Stimulated activated naive B cell treated with anti-CD40 and anti-IgM and Interleukin-4, amounts not matched to agents 10 μg/mL and 1 μg/mL and 100 μg/mL, for 72 hours (primary cell): ENCODE data around the gene HP1BP3.

Source experiments
- ATAC-seq, 2 donors: fragments of 150-1000 bp; cut with Tn5 transposase; replicated peaks; 2 replicates each; pipeline ENCODE4 v1.10.0; 2021; ENCODE audit warnings: moderate library complexity in 1 of 2
- DNase-seq: peaks from one replicate; pipeline ENCODE4 v3.0.0; 2021
- H3K27ac Mint-ChIP-seq: one replicate; pipeline ENCODE4 v1.8.0; 2022; ENCODE audit warnings: mild to moderate bottlenecking, mixed read lengths
- H3K27me3 Mint-ChIP-seq, 2 donors: one replicate each; pipeline ENCODE4 v1.8.0; 2022; ENCODE audit warnings: mixed read lengths in 2 of 2
- H3K36me3 Mint-ChIP-seq, 2 donors: one replicate each; pipeline ENCODE4 v1.8.0; 2022; ENCODE audit warnings: mixed read lengths in 2 of 2, mild to moderate bottlenecking in 1 of 2
- H3K4me1 Mint-ChIP-seq, 2 donors: one replicate each; pipeline ENCODE4 v1.8.0; 2022; ENCODE audit warnings: mixed read lengths in 2 of 2, mild to moderate bottlenecking in 1 of 2
- H3K4me3 Mint-ChIP-seq, 2 donors: one replicate each; pipeline ENCODE4 v1.8.0; 2022; ENCODE audit warnings: mild to moderate bottlenecking in 2 of 2, mixed read lengths in 2 of 2, moderate library complexity in 1 of 2
- H3K9me3 Mint-ChIP-seq, 2 donors: one replicate each; pipeline ENCODE4 v1.8.0; 2022; ENCODE audit warnings: mixed read lengths in 2 of 2, mild to moderate bottlenecking in 1 of 2

Gene HP1BP3

DNA sequence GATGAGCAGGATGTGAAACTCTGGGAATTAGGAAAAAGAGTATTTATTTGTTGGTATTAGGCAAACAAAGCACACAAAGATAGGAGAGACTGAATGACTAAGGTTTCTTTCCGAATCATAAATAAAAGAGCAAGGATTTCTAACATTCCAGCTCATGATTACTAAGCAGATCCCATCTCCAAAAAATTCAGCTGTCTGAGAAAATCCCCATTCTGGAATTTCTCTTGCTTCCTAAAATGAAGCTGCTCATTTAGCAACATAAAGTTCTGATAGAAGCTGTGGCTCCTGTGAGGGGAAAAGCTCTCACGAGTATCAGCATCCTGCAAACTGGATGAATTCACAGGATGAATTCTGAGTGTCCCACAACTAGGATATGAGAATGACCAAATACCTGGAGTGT, 47.9 kb downstream of the HP1BP3 start:
- no peak overlapping the region for H3K27ac Mint-ChIP-seq
- ATAC-seq = no peak

DNA sequence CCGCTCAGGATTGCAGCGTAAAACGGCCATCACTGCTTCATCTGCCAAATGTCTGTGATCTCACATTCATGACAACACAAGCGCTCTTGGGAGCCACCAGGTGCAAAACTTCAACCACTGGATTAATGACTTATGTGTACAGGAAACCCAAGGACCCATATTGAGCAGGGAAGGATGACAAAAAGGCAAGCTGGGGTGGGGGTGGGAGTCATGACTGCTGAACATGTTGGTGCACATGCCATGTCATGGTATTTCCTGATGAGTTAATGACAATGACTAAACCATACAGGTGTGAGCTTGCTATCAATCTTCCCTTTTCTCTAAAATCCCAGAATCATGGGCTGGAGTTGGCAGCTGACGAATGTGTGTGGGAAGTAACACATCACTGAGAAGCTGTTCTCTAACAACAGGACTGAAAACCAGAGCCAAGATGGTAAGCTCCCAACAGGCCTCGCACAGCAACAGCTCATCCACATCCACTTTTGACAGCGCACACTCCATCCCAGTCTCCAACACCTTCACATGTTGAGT, 51.5 kb downstream of the HP1BP3 start:
- H3K27me3 Mint-ChIP-seq = peaks cover 7 to 9% of the 10 kb centered on the region in 2 donors
- no peak for DNase-seq
- peaks cover 9 to 24% of the 10 kb centered on the region in 2 donors for H3K4me1 Mint-ChIP-seq
- peak overlapping the region; percentile 80 for H3K27ac Mint-ChIP-seq
- ATAC-seq = no peak
- H3K36me3 Mint-ChIP-seq = peaks cover 4 to 10% of the 10 kb centered on the region in 2 donors
- H3K4me3 Mint-ChIP-seq = no peak overlapping the region
- H3K9me3 Mint-ChIP-seq = no peaks in the 10 kb centered on the region

More for the DNA sequence above, 47.9 kb downstream of the HP1BP3 start:
- Mint-ChIP-seq H3K27me3 (no peaks in the 10 kb centered on the region), H3K9me3 (no peaks in the 10 kb centered on the region), H3K36me3 (peaks cover 9 to 25% of the 10 kb centered on the region in 2 donors), H3K4me3 (no peak overlapping the region), H3K4me1 (peaks cover 0 to 5% of the 10 kb centered on the region in 2 donors)
- DNase-seq = no peak

DNA sequence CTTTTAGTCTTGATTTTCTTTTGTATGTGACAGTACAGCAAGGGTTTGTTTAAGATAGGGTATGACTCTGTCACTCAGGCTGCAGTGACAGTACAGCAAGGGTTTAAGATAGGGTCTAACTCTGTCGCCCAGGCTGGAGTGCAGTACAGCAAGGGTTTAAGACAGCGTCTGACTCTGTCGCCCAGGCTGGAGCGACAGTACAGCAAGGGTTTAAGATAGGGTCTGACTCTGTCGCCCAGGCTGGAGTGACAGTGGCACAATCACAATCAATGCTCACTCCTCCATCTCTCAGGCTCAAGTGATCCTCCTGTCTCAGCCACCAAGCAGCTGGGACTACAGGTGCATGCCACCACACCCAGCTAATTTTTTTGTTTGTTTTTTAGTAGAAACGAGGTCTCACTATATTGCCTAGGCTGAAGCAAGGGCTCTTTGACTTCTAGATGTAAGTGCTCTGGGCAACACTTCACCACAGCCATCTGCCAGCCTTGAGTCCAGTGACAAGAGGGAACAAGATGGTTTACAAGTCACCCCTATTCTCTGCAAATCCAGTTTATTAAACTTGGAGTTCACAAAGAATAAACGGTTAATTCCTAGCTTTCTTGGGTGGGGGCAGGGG, 53.6 kb downstream of the HP1BP3 start:
- Mint-ChIP-seq H3K27ac (peak overlapping the region; percentile 86), H3K27me3 (peaks cover 27 to 31% of the 10 kb centered on the region in 2 donors), H3K4me3 (peak overlapping the region; percentile 90 to 92), H3K9me3 (no peaks in the 10 kb centered on the region), H3K4me1 (peaks cover 16 to 39% of the 10 kb centered on the region in 2 donors), H3K36me3 (peaks cover 4 to 6% of the 10 kb centered on the region in 2 donors)
- ATAC-seq = peak in 1 of 2 donors; percentile 8
- no peak for DNase-seq

DNA sequence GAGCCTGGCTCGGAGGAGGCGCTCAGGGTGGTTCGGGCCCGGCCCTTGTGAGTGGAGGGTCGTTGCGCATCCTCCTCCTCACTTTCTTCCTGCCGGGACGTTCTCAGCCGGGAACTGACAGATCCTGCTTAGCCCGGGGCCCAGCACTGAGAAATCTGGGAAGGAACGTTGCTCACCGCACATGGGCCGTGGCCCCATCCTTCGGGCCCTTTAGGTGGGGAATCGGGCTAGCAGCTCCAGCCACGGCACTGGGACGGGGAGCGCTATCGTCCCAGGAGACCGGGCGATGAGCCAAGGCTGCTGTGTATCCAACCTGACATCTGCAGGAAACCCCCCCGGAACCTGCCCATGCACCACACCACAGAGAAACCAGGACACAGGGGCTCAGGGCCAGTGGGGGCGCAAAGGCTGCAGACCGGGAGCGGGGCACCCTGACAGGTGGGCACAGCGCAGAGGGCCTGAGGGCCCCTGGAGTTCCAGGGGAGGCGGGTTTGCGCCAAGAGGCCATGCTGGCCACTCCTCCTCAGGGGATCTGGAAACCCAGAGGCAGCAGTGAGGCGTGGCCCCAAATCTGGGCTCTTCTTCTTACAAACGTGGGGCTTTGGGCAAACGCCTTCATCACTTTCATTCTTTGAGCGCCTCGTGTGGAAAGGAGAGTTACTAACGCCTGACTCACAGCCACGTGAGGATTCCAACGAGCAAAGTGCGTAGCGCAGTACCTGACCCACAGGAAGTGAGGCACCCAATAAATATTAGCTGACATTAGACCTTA, 54.3 kb downstream of the HP1BP3 start, which contains the start of gene SH2D5:
TSS of gene SH2D5 (minus strand) at position 116 of the 772 bp plus-strand sequence. CDS start 4,659 bp downstream, outside the sequence.
- peaks cover 4% of the 10 kb centered on the region in 2 donors for H3K36me3 Mint-ChIP-seq
- H3K4me1 Mint-ChIP-seq = peaks cover 18 to 44% of the 10 kb centered on the region in 2 donors
- ATAC-seq = peak; percentile 79 to 82
- peaks cover 33 to 38% of the 10 kb centered on the region in 2 donors for H3K27me3 Mint-ChIP-seq
- peak within 1 kb of the TSS; percentile 90 to 92 for H3K4me3 Mint-ChIP-seq
- DNase-seq = peak; percentile 66
- no peaks in the 10 kb centered on the region for H3K9me3 Mint-ChIP-seq
- H3K27ac Mint-ChIP-seq = peak within 1 kb of the TSS; percentile 86

DNA sequence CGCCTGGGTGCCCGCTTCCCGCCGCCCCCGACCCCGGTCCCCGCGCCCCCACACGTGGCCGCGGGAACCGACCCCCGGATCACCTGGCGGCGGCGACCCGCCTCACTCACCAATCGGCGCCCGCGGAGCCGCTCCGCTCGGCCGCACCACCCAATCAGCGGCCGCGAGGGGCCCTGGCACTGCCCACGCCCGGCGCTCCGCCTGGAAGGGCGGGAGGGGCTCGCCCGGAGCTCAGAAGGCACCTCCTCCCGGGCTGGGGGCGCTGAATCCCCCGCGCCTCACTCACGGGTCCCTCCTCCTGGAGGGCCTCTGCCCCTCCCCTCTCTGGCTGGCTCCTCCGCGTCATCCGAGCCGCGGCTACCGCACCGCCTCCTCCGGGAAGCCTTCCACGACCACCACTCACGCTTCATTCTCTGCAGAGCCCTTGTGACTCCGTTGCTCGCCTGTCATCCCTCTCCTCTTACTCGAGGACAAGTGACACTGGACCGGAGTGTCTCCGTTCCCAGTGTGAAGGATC, 55.0 kb downstream of the HP1BP3 start:
- peaks cover 33 to 38% of the 10 kb centered on the region in 2 donors for H3K27me3 Mint-ChIP-seq
- no peaks in the 10 kb centered on the region for H3K9me3 Mint-ChIP-seq
- peak overlapping the region; percentile 86 for H3K27ac Mint-ChIP-seq
- H3K4me3 Mint-ChIP-seq = peak overlapping the region; percentile 90 to 92
- H3K4me1 Mint-ChIP-seq = peaks cover 18 to 44% of the 10 kb centered on the region in 2 donors
- H3K36me3 Mint-ChIP-seq = peaks cover 4% of the 10 kb centered on the region in 2 donors
- peak; percentile 50 for DNase-seq
- peak; percentile 65 to 78 for ATAC-seq

DNA sequence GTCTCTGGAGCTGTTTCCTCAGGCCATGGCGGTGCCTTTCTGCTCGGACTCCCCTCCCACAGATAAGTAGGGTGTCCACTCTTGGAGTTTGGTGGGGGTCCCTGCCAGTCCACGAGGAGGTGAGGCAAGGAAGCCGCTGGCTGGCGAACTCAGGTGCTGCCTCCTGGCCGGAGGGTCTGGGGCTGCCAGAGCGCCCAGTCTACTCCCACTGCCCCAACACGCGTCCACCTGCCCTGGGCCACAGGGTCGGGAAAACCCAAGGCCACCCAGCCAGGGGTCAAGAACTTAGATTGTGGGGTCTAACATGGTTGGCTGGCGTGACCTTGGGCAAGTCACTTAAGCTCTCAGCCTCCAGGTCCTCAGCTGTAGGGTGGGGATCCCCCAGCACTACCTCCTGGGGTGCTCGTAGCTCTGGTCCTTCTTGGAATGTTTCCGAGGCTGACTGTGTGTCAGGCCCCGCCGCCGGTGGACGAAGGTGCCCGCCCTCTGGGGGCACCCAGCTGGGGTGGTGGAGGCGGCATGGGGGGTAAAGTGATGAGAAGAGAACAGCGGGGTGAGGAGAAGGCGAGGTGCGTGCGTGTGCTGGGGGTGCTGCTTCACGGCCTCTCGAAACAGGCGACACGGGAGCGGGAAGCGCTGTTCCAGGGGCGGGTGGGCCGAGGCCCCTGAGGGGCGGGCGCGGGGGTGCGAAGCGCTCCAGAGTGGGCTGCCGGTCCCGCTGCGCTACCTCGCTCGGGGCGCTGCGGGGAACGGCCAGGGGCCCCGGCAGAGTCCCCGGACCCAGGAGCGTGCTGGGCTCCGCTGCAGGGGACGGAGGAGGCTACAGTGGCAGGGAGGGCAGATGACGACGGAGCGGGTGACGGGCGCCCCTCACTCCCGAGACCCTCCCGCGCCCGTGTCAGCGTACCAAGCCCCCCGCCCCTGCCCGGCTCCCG, 55.8 kb downstream of the HP1BP3 start:
- ATAC-seq = peak; percentile 31 to 40
- H3K4me1 Mint-ChIP-seq = peaks cover 18 to 44% of the 10 kb centered on the region in 2 donors
- peaks cover under 1 to 4% of the 10 kb centered on the region in 2 donors for H3K36me3 Mint-ChIP-seq
- H3K27me3 Mint-ChIP-seq = peaks cover 33 to 38% of the 10 kb centered on the region in 2 donors
- H3K27ac Mint-ChIP-seq = peak overlapping the region; percentile 83
- H3K9me3 Mint-ChIP-seq = no peaks in the 10 kb centered on the region
- H3K4me3 Mint-ChIP-seq = peak overlapping the region; percentile 87
- DNase-seq = no peak

DNA sequence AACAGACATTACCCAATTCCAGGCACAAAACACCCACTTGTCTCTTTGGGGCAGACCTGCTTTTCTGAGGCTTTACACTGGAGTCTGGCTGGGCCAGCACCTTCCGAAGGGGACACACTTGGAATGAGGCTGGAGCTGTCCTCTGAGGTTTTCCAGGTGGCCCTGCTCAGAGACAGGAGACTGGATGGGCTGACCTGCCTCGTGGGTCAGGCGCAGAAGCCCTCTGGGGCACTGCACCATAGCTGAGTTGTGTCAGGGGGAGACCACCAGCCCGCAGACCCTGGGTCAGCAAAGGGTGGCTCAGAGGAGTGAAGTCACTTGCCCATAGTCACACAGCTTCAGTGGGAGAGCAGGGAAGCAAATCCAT, 56.4 kb downstream of the HP1BP3 start:
- peaks cover 18 to 44% of the 10 kb centered on the region in 2 donors for H3K4me1 Mint-ChIP-seq
- no peaks in the 10 kb centered on the region for H3K9me3 Mint-ChIP-seq
- H3K27me3 Mint-ChIP-seq = peaks cover 33 to 38% of the 10 kb centered on the region in 2 donors
- peak overlapping the region; percentile 87 for H3K4me3 Mint-ChIP-seq
- no peak for ATAC-seq
- no peak for DNase-seq
- H3K36me3 Mint-ChIP-seq = peaks cover 0 to 1% of the 10 kb centered on the region in 2 donors
- H3K27ac Mint-ChIP-seq = peak overlapping the region; percentile 42

DNA sequence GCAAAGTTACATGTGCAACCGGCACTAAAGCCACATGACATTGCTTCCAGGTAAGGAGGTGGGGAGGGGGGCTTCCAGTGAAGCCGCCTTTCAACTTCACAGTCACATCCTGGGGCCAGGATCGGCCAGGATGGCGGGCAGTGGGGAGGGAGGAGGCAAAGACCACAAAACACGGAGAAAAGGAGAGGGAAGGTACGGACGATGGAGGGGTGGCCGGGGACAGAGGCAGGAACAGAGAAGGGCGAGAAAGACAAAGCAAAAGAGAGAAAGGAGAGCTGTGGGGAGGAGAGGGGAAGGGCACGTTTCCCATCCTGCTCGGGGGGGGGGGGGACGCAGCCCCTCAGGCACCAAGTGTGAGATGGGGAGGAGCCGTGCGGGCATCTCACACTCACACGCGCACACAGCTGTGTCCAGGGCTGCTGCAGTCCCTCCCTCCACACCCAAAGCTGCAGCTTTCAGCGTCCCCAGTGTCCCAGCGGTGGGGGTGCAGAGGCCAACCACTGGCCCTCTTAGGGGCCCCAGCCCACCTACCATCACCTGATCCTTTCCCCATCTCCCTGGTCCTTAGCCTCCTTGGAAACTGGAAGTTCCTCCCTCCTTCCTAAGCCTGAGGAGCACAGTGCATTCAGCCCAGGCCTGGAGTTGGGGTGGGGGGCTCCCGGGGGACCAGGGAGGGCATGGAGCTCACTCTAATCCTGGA, 57.0 kb downstream of the HP1BP3 start:
- H3K4me3 Mint-ChIP-seq = peak overlapping the region; percentile 33 to 87
- no peak for DNase-seq
- H3K4me1 Mint-ChIP-seq = peaks cover 18 to 44% of the 10 kb centered on the region in 2 donors
- H3K9me3 Mint-ChIP-seq = no peaks in the 10 kb centered on the region
- H3K27ac Mint-ChIP-seq = peak overlapping the region; percentile 60
- ATAC-seq = no peak
- peaks cover 0 to 1% of the 10 kb centered on the region in 2 donors for H3K36me3 Mint-ChIP-seq
- peaks cover 33 to 38% of the 10 kb centered on the region in 2 donors for H3K27me3 Mint-ChIP-seq

DNA sequence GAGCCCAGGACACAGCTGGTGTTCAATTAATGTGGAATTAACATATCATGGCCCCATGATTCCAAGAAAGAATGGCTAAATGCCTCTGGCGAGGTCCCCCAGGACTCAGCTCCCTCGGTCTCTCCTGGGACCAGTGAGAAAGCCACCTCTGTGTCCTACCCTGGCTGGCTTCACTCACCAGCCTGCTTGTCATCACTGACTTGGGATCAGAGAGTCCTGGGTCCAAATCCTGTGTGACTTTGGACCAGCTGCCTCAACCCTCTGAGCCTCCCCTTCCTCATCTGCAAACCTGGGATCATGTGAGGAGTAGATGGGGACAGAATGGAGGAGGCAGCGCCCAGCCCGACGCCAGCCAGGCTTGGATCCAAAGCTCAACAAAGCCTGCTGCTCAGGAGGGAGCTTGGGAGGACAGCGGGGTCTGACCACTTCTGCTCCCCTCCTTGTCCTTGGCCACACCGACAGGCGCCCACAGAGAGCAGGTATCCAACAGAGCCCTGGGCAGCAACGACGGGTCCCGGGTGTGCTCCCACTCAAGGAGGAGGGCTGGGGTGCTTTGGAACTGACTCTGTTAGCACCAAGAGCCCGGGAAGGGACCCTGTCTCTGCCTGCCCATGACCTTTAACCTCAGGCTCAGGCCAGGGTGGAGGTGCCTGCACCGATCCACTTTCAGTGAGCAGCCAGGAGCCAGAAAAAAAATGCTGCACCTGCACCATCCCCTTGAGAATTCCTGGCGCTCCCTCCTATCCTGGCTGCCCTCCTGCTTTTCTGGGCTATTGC, 57.8 kb downstream of the HP1BP3 start:
- peaks cover 0 to 1% of the 10 kb centered on the region in 2 donors for H3K36me3 Mint-ChIP-seq
- no peaks in the 10 kb centered on the region for H3K9me3 Mint-ChIP-seq
- no peak overlapping the region for H3K4me3 Mint-ChIP-seq
- no peak overlapping the region for H3K27ac Mint-ChIP-seq
- DNase-seq (no peak), ATAC-seq (no peak)
- H3K27me3 Mint-ChIP-seq = peaks cover 33 to 38% of the 10 kb centered on the region in 2 donors
- H3K4me1 Mint-ChIP-seq = peaks cover 18 to 44% of the 10 kb centered on the region in 2 donors

DNA sequence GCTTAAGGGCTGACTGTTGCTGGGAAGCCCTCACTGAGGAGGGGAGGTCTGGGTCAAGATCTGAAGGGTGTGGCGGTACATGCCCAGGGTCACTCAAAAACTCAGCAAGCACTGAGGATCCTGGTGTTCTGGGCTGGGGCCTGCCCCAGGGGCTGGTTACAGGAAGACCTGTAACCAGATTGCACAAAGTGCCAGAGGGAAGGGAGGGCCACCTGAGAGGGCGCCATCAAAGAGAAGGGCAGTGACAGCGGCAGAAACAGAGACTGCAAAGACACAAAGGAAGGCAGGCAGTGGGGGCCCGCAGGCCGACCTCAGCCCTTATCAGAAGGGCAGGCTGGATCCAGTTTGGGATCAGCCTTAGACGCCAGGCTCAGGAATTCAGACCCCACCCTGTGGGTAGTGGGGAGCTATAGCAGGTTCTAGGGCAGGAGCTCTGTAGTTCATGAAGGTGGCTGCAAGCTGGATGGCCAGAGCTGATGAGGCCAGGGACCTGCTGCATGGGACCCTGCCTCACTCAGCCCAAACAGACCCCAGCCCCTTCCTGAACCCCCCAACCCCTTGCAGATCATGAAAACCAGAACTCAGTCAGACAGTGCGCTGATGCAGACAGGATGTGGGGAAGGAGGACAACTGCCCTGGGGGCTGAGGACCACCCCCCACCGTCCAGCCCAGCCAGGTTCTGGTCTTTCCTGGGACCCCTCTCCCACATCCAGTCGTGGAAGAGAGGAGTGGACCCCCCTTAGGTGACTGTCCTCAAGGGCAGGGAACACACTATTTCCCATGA, 58.5 kb downstream of the HP1BP3 start:
- H3K4me1 Mint-ChIP-seq = peaks cover 18 to 44% of the 10 kb centered on the region in 2 donors
- no peak for ATAC-seq
- no peaks in the 10 kb centered on the region for H3K9me3 Mint-ChIP-seq
- no peak overlapping the region for H3K27ac Mint-ChIP-seq
- H3K36me3 Mint-ChIP-seq = peaks cover 0 to 1% of the 10 kb centered on the region in 2 donors
- H3K4me3 Mint-ChIP-seq = no peak overlapping the region
- H3K27me3 Mint-ChIP-seq = peaks cover 33 to 38% of the 10 kb centered on the region in 2 donors
- DNase-seq = no peak

DNA sequence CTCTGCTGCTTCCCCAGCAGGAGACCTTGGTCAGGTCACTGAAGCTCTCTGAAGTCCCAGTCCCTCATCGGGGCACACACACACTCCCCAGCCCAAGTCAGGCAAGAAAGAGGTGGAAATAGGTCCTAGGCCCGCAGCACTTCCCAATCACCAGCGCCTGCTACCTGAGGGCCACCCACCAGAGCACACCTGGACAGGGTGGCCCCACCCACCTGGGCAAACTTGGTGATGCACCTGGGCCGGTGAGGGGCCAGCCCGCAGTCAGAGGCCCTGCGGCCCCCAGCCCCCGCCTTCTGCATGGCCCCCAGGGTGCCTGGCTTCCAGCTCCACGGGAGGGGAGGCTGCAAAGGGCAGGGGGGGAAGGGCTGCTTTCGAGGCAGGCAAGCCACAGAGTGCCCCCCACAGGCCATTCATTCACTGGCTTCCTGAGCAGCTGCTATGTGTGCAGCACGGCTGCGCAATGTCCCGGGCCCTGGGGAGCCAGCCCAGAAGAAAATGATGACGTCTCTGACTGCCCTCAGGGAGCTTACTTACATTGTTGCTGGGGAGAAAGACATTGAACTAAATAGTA, 59.3 kb downstream of the HP1BP3 start:
- no peaks in the 10 kb centered on the region for H3K9me3 Mint-ChIP-seq
- ATAC-seq (no peak), DNase-seq (no peak)
- H3K27ac Mint-ChIP-seq = peak overlapping the region; percentile 43
- H3K4me3 Mint-ChIP-seq = no peak overlapping the region
- H3K4me1 Mint-ChIP-seq = peaks cover 16 to 36% of the 10 kb centered on the region in 2 donors
- peaks cover 0 to 1% of the 10 kb centered on the region in 2 donors for H3K36me3 Mint-ChIP-seq
- H3K27me3 Mint-ChIP-seq = peaks cover 33 to 38% of the 10 kb centered on the region in 2 donors
